SK-N-SH (cell line): ENCODE results near the gene NFIA. TPM values are rescaled to one million over a fixed set of nuclear protein-coding genes. Genes with fewer than 3 reads are reported as not detected.

Experiments
- CTCF ChIA-PET: fragments of 300-600, 350-600 bp; formaldehyde crosslinking; extraction: SDS; loops from one replicate; lab custom pipeline; 2021; lab: Yijun Ruan, JAX
- POLR2A ChIA-PET: fragments of 350-600 bp; sonication (Branson Sonifier 250); formaldehyde crosslinking; extraction: SDS; loops from one replicate; lab custom pipeline; 2020; ENCODE audit warnings: antibody characterized with exemption, inconsistent platforms; lab: Yijun Ruan, JAX
- DNase-seq: peaks from one replicate; pipeline ENCODE4 v3.0.0; 2012
- H2AFZ ChIP-seq: fragments of 200-600 bp; sonication (generic); 2 replicates; pipeline ENCODE4 v1.8.1; 2016; ENCODE audit warnings: antibody characterized with exemption, mild to moderate bottlenecking, low read depth
- H3F3A ChIP-seq: fragments of 200-600 bp; sonication (generic); replicated peaks from 2 replicates; pipeline ENCODE3; 2016; ENCODE audit warnings: antibody characterized with exemption, mild to moderate bottlenecking; ENCODE audit not compliant: insufficient read depth
- H3K27ac ChIP-seq, 2 experiments: fragments of 200-500 bp in 1 of 2; fragments of 200-600 bp in 1 of 2; sonication (Bioruptor generic) in 1 of 2; sonication (generic), shearing (Covaris generic) in 1 of 2; 2 replicates each; pipeline versions ENCODE4 v1.5.1 to v1.6.1; 2014 to 2016; ENCODE audit warnings: low read depth in 2 of 2, inconsistent platforms in 1 of 2, low read length in 1 of 2, mild to moderate bottlenecking in 1 of 2, mixed read lengths in 1 of 2
- H3K27me3 ChIP-seq: fragments of 200-600 bp; sonication (generic), shearing (Covaris generic); 2 replicates; pipeline ENCODE4 v1.6.1; 2016; ENCODE audit warnings: mixed run types; ENCODE audit not compliant: insufficient read depth
- H3K36me3 ChIP-seq, 2 experiments: fragments of 200-500 bp in 1 of 2; fragments of 200-600 bp in 1 of 2; sonication (Bioruptor generic) in 1 of 2; sonication (generic) in 1 of 2; replicated peaks in 1 of 2; 2 replicates each; pipeline versions ENCODE3 to v1.5.1; 2014 to 2016; ENCODE audit warnings: low read length in 1 of 2, mild to moderate bottlenecking in 1 of 2; ENCODE audit not compliant: insufficient read depth in 2 of 2, control insufficient read depth in 1 of 2
- H3K4me1 ChIP-seq, 2 experiments: fragments of 200-500 bp in 1 of 2; fragments of 200-600 bp in 1 of 2; sonication (Bioruptor generic) in 1 of 2; sonication (generic), shearing (Covaris generic) in 1 of 2; 2 replicates each; pipeline versions ENCODE4 v1.5.1 to v1.6.1; 2014 to 2016; ENCODE audit warnings: low read depth in 1 of 2, low read length in 1 of 2, mixed run types in 1 of 2; ENCODE audit not compliant: insufficient read depth in 2 of 2, control insufficient read depth in 1 of 2
- H3K4me2 ChIP-seq: fragments of 200-600 bp; sonication (generic), shearing (Covaris generic); 2 replicates; pipeline ENCODE4 v1.6.1; 2017; ENCODE audit warnings: mixed run types
- H3K4me3 ChIP-seq, 2 experiments: fragments of 200-500 bp in 1 of 2; fragments of 200-600 bp in 1 of 2; sonication (Bioruptor generic) in 1 of 2; sonication (generic), shearing (Covaris generic) in 1 of 2; 2 replicates each; pipeline versions ENCODE4 v1.5.1 to v1.8.1; 2014 to 2016; ENCODE audit warnings: low read depth in 2 of 2, inconsistent platforms in 1 of 2, low read length in 1 of 2, mild to moderate bottlenecking in 1 of 2, mixed read lengths in 1 of 2, moderate library complexity in 1 of 2
- H3K79me2 ChIP-seq: fragments of 200-600 bp; sonication (generic); 2 replicates; pipeline ENCODE4 v1.8.1; 2017; ENCODE audit warnings: mild to moderate bottlenecking; ENCODE audit not compliant: insufficient read depth
- H3K9ac ChIP-seq: fragments of 200-600 bp; sonication (generic); 2 replicates; pipeline ENCODE4 v1.6.1; 2017; ENCODE audit warnings: mixed run types
- H3K9me2 ChIP-seq: fragments of 200-600 bp; sonication (generic); 2 replicates; pipeline ENCODE4 v1.6.1; 2017; ENCODE audit warnings: mixed run types
- H3K9me3 ChIP-seq: fragments of 200-600 bp; sonication (generic); 2 replicates; pipeline ENCODE4 v1.6.1; 2017; ENCODE audit warnings: mixed run types, mild to moderate bottlenecking, moderate library complexity
- H4K20me1 ChIP-seq: fragments of 200-600 bp; sonication (generic); 2 replicates; pipeline ENCODE4 v1.6.1; 2017; ENCODE audit warnings: mild to moderate bottlenecking, mixed run types; ENCODE audit not compliant: insufficient read depth
- CHD2 ChIP-seq: fragments of 150-350 bp; IDR thresholded peaks from 2 replicates; pipeline ENCODE4 v1.6.1; 2018; ENCODE audit warnings: low read length; ENCODE audit not compliant: partially characterized antibody
- EP300 ChIP-seq, 2 experiments: IDR thresholded peaks; 2 replicates each; pipeline versions ENCODE4 v1.4.0 to v1.6.1; 2012; ENCODE audit warnings: borderline replicate concordance in 1 of 2, low read depth in 1 of 2, low read length in 1 of 2
- FOSL2 ChIP-seq: IDR thresholded peaks from 2 replicates; pipeline ENCODE4 v1.4.0; 2012; ENCODE audit warnings: low read depth, mild to moderate bottlenecking, moderate library complexity, borderline replicate concordance
- FOXJ3 ChIP-seq: sonication (generic); formaldehyde crosslinking; IDR thresholded peaks from 2 replicates; pipeline ENCODE4 v1.5.1; 2020; ENCODE audit warnings: mild to moderate bottlenecking, missing genetic modification reagents
- GABPA ChIP-seq: IDR thresholded peaks from 2 replicates; pipeline ENCODE4 v1.4.0; 2012; ENCODE audit warnings: low read depth, mild to moderate bottlenecking
- GATA2 ChIP-seq: sonication (generic); formaldehyde crosslinking; IDR thresholded peaks from 2 replicates; pipeline ENCODE4 v1.5.0; 2020; ENCODE audit warnings: mild to moderate bottlenecking, missing genetic modification reagents
- JUND ChIP-seq: IDR thresholded peaks from 2 replicates; pipeline ENCODE4 v1.4.0; 2012
- MEF2A ChIP-seq: IDR thresholded peaks from 2 replicates; pipeline ENCODE4 v1.4.0; 2012; ENCODE audit warnings: low read depth, borderline replicate concordance
- MXI1 ChIP-seq: IDR thresholded peaks from 2 replicates; pipeline ENCODE4 v1.6.1; 2012; ENCODE audit warnings: mild to moderate bottlenecking, low read depth, low read length, improper control_type of control experiment
- POLR2AphosphoS5 ChIP-seq: IDR thresholded peaks from 2 replicates; pipeline ENCODE4 v1.6.1; 2012; ENCODE audit warnings: low read depth, low read length
- RAD21 ChIP-seq: IDR thresholded peaks from 2 replicates; pipeline ENCODE4 v1.6.1; 2012; ENCODE audit warnings: mild to moderate bottlenecking, low read length
- RCOR1 ChIP-seq: fragments of 150-350 bp; IDR thresholded peaks from 2 replicates; pipeline ENCODE4 v1.6.1; 2017; ENCODE audit warnings: antibody characterized with exemption, low read length
- RFX5 ChIP-seq: IDR thresholded peaks from 2 replicates; pipeline ENCODE4 v1.6.1; 2012; ENCODE audit warnings: mild to moderate bottlenecking, improper control_type of control experiment, low read length
- RXRA ChIP-seq: IDR thresholded peaks from 2 replicates; pipeline ENCODE4 v1.4.0; 2012; ENCODE audit warnings: low read depth, mild to moderate bottlenecking, borderline replicate concordance
- SIN3A ChIP-seq: IDR thresholded peaks from 2 replicates; pipeline ENCODE4 v1.6.1; 2012; ENCODE audit warnings: low read depth, mild to moderate bottlenecking, low read length, moderate library complexity, borderline replicate concordance
- SMC3 ChIP-seq: IDR thresholded peaks from 2 replicates; pipeline ENCODE4 v1.6.1; 2012; ENCODE audit warnings: low read depth, low read length, improper control_type of control experiment
- TAF1 ChIP-seq: IDR thresholded peaks from 2 replicates; pipeline ENCODE4 v1.6.1; 2012; ENCODE audit warnings: low read depth, mild to moderate bottlenecking, low read length, moderate library complexity, borderline replicate concordance
- TEAD4 ChIP-seq: IDR thresholded peaks from 2 replicates; pipeline ENCODE4 v1.4.0; 2012; ENCODE audit warnings: mild to moderate bottlenecking, borderline replicate concordance; ENCODE audit not compliant: insufficient read depth
- WGBS: methylation state at CpG from one replicate; pipeline ENCODE4 v1.1.6; 2017; ENCODE audit warnings: low lambda C conversion rate; 5-methylcytosine and 5-hydroxymethylcytosine counted together
- polyA plus RNA-seq, 3 experiments: library from polyadenylated mRNA; depleted of rRNA; stranded (reverse); fragments of >200 nt; gene quantifications; 2 replicates each; pipeline ENCODE4 v1.2.3, GENCODE V29; 2012
- TF ChIP-seq, protein P1 (sequence below): IDR thresholded peaks from 2 replicates; pipeline ENCODE4 v1.6.1; 2012; ENCODE audit warnings: mild to moderate bottlenecking, low read depth, low read length, moderate library complexity
- TF ChIP-seq, protein P2 (sequence below): fragments of 200-600 bp; sonication (generic); IDR thresholded peaks from 2 replicates; pipeline ENCODE4 v1.6.1; 2017; ENCODE audit warnings: antibody characterized with exemption, mild to moderate bottlenecking, moderate library complexity
- TF ChIP-seq, protein P3 (sequence below): IDR thresholded peaks from 2 replicates; pipeline ENCODE4 v1.4.0; 2012; ENCODE audit warnings: low read depth
- TF ChIP-seq, protein P4 (sequence below): fragments of 150-350 bp; IDR thresholded peaks from 2 replicates; pipeline ENCODE4 v1.6.1; 2016; ENCODE audit warnings: mild to moderate bottlenecking, low read depth, low read length
- TF ChIP-seq, protein P5 (sequence below): IDR thresholded peaks from 2 replicates; pipeline ENCODE4; 2012

Gene NFIA
- polyA plus RNA-seq, 1 of the 3 experiments (the other 2 are of a cell fraction): 3.3 TPM

DNA sequence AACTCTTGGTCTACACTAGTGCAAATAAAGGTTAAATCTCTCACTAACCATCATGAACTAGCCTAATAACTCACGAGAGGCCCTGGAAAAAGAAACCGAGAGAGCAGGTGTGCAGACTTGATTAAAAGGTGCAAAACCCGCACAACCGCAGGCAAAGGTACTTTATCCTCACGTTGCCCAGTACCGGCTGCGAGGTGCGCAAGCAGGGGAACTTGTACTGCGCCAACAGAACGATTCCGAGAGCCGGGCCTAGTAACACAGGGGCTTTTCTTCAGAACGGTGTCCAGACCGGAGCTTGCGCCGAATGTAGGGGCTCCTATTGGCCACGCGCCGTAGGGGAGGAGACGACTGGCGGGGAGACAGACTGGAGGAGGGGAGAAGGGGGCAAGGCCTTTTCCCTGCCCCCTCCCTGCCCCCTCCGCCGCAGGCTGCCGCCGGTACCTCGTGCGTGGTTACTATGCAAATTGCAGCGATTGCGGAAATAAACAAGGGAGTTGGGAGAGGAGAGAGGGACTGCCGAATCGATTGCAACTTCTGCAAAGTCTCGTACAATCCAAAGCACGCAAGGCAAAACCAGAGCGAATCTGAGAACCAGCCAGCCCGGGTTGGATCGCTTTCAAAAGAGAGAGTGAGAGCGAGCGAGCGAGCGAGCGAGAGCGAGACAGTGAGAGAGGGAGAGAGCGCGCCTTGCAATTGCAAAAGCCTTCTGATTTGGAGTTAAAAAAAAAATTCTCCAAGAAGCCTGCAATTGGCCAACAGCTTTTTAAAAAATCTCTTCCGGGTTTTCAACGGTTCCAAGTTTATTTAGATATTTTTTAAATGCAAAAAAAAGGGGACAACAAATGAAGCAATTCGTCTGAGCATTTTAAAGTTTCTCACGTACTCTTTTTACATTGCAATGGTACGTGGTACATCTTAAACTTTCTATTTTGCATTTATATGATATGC, 5.4 kb upstream of the NFIA start:
- Histone ChIP-seq H2AFZ (peak overlapping the region; percentile 99), H3K4me1 (peaks cover 31 to 33% of the 10 kb centered on the region in 2 experiments), H3K4me3 (peak overlapping the region; percentile 60 to 76), H3K9me2 (no peaks in the 10 kb centered on the region), H3K27me3 (no peaks in the 10 kb centered on the region), H3F3A (peaks cover 34% of the 10 kb centered on the region), H3K9me3 (no peaks in the 10 kb centered on the region), H4K20me1 (no peaks in the 10 kb centered on the region), H3K27ac (peak overlapping the region; percentile 68 to 98), H3K79me2 (no peaks in the 10 kb centered on the region), H3K9ac (peak overlapping the region; percentile 64), H3K4me2 (peak overlapping the region; percentile 82), H3K36me3 (no peaks in the 10 kb centered on the region)
- WGBS: 2% methylated on average over 31 of the region's 49 CpGs
- DNase-seq: peak; percentile 88
- POLR2A ChIA-PET: interaction anchor here (0.7 to 2.9 kb wide), 6 partner anchors 17 to 190 kb away, joined by 3 to 14 read pairs (median 3); no protein-coding TSS in a partner anchor
- CTCF ChIA-PET: interaction anchor here (0.7 to 4.6 kb wide), 12 partner anchors 17 to 1106 kb away, joined by 3 to 43 read pairs (median 4); no protein-coding TSS in a partner anchor
- TF ChIP-seq EP300 (IDR thresholded peaks at IDR 0.05; ENCODE audit: borderline replicate concordance in 1 of 2, low read depth in 1 of 2, low read length in 1 of 2) (peak; percentile 18 to 38; a peak in 1 of 4 replicates), POLR2AphosphoS5 (peak; percentile 80; the same call in 1 of the 2 replicates), JUND (no peak), CHD2 (peak; percentile 97), FOSL2 (no peak), TAF1 (no peak; the same call in 1 of the 2 replicates), RAD21 (peak; percentile 2; the same call in 1 of the 2 replicates), RCOR1 (peak; percentile 44; the same call in 1 of the 2 replicates), TEAD4 (no peak), MEF2A (no peak), SIN3A (peak; percentile 54; the same call in 1 of the 2 replicates), RXRA (peak; percentile 39; the same call in 1 of the 2 replicates), MXI1 (peak; percentile 94), GATA2 (CRISPR knock-in tag) (no peak), FOXJ3 (peak; percentile 88), GABPA (peak; percentile 37; the same call in 1 of the 2 replicates), RFX5 (peak; percentile 69), SMC3 (no peak; the same call in 1 of the 2 replicates)
- TF ChIP-seq, protein P1, sequence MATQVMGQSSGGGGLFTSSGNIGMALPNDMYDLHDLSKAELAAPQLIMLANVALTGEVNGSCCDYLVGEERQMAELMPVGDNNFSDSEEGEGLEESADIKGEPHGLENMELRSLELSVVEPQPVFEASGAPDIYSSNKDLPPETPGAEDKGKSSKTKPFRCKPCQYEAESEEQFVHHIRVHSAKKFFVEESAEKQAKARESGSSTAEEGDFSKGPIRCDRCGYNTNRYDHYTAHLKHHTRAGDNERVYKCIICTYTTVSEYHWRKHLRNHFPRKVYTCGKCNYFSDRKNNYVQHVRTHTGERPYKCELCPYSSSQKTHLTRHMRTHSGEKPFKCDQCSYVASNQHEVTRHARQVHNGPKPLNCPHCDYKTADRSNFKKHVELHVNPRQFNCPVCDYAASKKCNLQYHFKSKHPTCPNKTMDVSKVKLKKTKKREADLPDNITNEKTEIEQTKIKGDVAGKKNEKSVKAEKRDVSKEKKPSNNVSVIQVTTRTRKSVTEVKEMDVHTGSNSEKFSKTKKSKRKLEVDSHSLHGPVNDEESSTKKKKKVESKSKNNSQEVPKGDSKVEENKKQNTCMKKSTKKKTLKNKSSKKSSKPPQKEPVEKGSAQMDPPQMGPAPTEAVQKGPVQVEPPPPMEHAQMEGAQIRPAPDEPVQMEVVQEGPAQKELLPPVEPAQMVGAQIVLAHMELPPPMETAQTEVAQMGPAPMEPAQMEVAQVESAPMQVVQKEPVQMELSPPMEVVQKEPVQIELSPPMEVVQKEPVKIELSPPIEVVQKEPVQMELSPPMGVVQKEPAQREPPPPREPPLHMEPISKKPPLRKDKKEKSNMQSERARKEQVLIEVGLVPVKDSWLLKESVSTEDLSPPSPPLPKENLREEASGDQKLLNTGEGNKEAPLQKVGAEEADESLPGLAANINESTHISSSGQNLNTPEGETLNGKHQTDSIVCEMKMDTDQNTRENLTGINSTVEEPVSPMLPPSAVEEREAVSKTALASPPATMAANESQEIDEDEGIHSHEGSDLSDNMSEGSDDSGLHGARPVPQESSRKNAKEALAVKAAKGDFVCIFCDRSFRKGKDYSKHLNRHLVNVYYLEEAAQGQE: no peak
- TF ChIP-seq, protein P2, sequence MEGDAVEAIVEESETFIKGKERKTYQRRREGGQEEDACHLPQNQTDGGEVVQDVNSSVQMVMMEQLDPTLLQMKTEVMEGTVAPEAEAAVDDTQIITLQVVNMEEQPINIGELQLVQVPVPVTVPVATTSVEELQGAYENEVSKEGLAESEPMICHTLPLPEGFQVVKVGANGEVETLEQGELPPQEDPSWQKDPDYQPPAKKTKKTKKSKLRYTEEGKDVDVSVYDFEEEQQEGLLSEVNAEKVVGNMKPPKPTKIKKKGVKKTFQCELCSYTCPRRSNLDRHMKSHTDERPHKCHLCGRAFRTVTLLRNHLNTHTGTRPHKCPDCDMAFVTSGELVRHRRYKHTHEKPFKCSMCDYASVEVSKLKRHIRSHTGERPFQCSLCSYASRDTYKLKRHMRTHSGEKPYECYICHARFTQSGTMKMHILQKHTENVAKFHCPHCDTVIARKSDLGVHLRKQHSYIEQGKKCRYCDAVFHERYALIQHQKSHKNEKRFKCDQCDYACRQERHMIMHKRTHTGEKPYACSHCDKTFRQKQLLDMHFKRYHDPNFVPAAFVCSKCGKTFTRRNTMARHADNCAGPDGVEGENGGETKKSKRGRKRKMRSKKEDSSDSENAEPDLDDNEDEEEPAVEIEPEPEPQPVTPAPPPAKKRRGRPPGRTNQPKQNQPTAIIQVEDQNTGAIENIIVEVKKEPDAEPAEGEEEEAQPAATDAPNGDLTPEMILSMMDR: no peak
- TF ChIP-seq, protein P3, sequence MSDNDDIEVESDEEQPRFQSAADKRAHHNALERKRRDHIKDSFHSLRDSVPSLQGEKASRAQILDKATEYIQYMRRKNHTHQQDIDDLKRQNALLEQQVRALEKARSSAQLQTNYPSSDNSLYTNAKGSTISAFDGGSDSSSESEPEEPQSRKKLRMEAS: peak; percentile 96
- TF ChIP-seq, protein P4, sequence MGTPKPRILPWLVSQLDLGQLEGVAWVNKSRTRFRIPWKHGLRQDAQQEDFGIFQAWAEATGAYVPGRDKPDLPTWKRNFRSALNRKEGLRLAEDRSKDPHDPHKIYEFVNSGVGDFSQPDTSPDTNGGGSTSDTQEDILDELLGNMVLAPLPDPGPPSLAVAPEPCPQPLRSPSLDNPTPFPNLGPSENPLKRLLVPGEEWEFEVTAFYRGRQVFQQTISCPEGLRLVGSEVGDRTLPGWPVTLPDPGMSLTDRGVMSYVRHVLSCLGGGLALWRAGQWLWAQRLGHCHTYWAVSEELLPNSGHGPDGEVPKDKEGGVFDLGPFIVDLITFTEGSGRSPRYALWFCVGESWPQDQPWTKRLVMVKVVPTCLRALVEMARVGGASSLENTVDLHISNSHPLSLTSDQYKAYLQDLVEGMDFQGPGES: no peak
- TF ChIP-seq, protein P5, sequence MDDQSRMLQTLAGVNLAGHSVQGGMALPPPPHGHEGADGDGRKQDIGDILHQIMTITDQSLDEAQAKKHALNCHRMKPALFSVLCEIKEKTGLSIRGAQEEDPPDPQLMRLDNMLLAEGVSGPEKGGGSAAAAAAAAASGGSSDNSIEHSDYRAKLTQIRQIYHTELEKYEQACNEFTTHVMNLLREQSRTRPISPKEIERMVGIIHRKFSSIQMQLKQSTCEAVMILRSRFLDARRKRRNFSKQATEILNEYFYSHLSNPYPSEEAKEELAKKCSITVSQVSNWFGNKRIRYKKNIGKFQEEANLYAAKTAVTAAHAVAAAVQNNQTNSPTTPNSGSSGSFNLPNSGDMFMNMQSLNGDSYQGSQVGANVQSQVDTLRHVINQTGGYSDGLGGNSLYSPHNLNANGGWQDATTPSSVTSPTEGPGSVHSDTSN: no peak
